GM23338 (cell line): ENCODE measurements around the gene DGKB.

ENCODE experiments used
- CREB1 ChIP-seq: fragments of 250-450 bp; sonication (Bioruptor Pico); IDR thresholded peaks from 2 replicates; pipeline ENCODE4 v1.5.0; 2020; ENCODE audit warnings: low read depth, mild to moderate bottlenecking, moderate library complexity
- CTCF ChIP-seq, 2 experiments: fragments of 200-600 bp in 1 of 2; sonication (generic) in 1 of 2; conservative IDR thresholded peaks; 2 replicates each; pipeline versions ENCODE4 v1.5.1 to v1.6.1; 2016 to 2017; ENCODE audit warnings: antibody characterized with exemption in 2 of 2, low read depth in 2 of 2, mild to moderate bottlenecking in 2 of 2, moderate library complexity in 1 of 2
- ETS1 ChIP-seq: IDR thresholded peaks from 2 replicates; pipeline ENCODE4 v1.6.1; 2016; ENCODE audit warnings: antibody characterized with exemption
- EZH2 ChIP-seq: fragments of 200-600 bp; sonication (generic); IDR thresholded peaks from one replicate; pipeline ENCODE4 v1.8.0; 2017; ENCODE audit warnings: antibody characterized with exemption, mild to moderate bottlenecking, low read depth; ENCODE audit not compliant: unreplicated experiment
- JUNB ChIP-seq: IDR thresholded peaks from one replicate; pipeline ENCODE4 v1.6.1; 2016; ENCODE audit warnings: antibody characterized with exemption; ENCODE audit not compliant: unreplicated experiment
- POLR2AphosphoS5 ChIP-seq: IDR thresholded peaks from 2 replicates; pipeline ENCODE4 v1.6.1; 2016; ENCODE audit warnings: antibody characterized with exemption, low read depth
- REST ChIP-seq: IDR thresholded peaks from one replicate; pipeline ENCODE4 v1.6.1; 2018; ENCODE audit warnings: antibody characterized with exemption; ENCODE audit not compliant: unreplicated experiment

GRCh38 chr7:14590206-14590605 lies 312.3 kb downstream of the DGKB start:
- TF ChIP-seq POLR2AphosphoS5, result no peak
- TF ChIP-seq CTCF (conservative IDR thresholded peaks at IDR 0.05; ENCODE audit: low read depth in 2 of 2), result no peak
- TF ChIP-seq EZH2, result no peak
- TF ChIP-seq REST, result no peak
- TF ChIP-seq CREB1 (CRISPR knock-in tag), result no peak
- TF ChIP-seq ETS1, result no peak
- no peak for TF ChIP-seq JUNB
